HEK293T (cell line): ENCODE data around the gene ALDOA.
A peak's percentile ranks its signal among the peaks of the same experiment; 100 is the strongest.

Experiments used
- CTCF ChIA-PET: fragments of 350-600 bp; formaldehyde crosslinking; extraction: SDS; loops from one replicate; lab custom pipeline; 2021; ENCODE audit warnings: antibody characterized with exemption, inconsistent platforms; lab: Yijun Ruan, JAX
- POLR2A ChIA-PET: fragments of 350-600 bp; formaldehyde crosslinking; extraction: SDS; loops from one replicate; lab custom pipeline; 2020; ENCODE audit warnings: antibody characterized with exemption, inconsistent platforms; lab: Yijun Ruan, JAX
- DNase-seq: peaks from one replicate; pipeline ENCODE4 v3.0.0; 2012; ENCODE audit warnings: mixed read lengths; ENCODE audit errors: extremely low spot score
- ARNT ChIP-seq: fragments of 450-650 bp; IDR thresholded peaks from 2 replicates; pipeline ENCODE4 v1.6.1; 2017; ENCODE audit warnings: mild to moderate bottlenecking
- BHLHE40 ChIP-seq: fragments of 450-650 bp; IDR thresholded peaks from 2 replicates; pipeline ENCODE4 v1.6.1; 2016; ENCODE audit warnings: mild to moderate bottlenecking, moderate library complexity, borderline replicate concordance
- CTBP1 ChIP-seq: fragments of 450-650 bp; IDR thresholded peaks from 2 replicates; pipeline ENCODE4 v1.6.1; 2016; ENCODE audit warnings: borderline replicate concordance
- ELF4 ChIP-seq: fragments of 450-650 bp; IDR thresholded peaks from 2 replicates; pipeline ENCODE4 v1.6.1; 2017; ENCODE audit warnings: antibody characterized with exemption
- FOXA1 ChIP-seq: fragments of 450-650 bp; IDR thresholded peaks from 2 replicates; pipeline ENCODE4 v1.6.1; 2016; ENCODE audit warnings: mild to moderate bottlenecking
- FOXK2 ChIP-seq: fragments of 450-650 bp; IDR thresholded peaks from 2 replicates; pipeline ENCODE4 v1.6.1; 2016; ENCODE audit warnings: mild to moderate bottlenecking
- FOXM1 ChIP-seq: fragments of 450-650 bp; IDR thresholded peaks from 2 replicates; pipeline ENCODE4 v1.6.1; 2017; ENCODE audit warnings: mild to moderate bottlenecking, borderline replicate concordance
- HDGF ChIP-seq: fragments of 450-650 bp; IDR thresholded peaks from 2 replicates; pipeline ENCODE4 v1.6.1; 2017; ENCODE audit warnings: antibody characterized with exemption, borderline replicate concordance
- L3MBTL2 ChIP-seq: fragments of 450-650 bp; conservative IDR thresholded peaks from 2 replicates; pipeline ENCODE4 v1.6.1; 2016; ENCODE audit warnings: mild to moderate bottlenecking
- LEF1 ChIP-seq: fragments of 450-650 bp; IDR thresholded peaks from 2 replicates; pipeline ENCODE4 v1.6.1; 2017; ENCODE audit warnings: mild to moderate bottlenecking, borderline replicate concordance
- NFRKB ChIP-seq: fragments of 450-650 bp; IDR thresholded peaks from 2 replicates; pipeline ENCODE4 v1.6.1; 2016; ENCODE audit warnings: mild to moderate bottlenecking, moderate library complexity
- SP1 ChIP-seq: fragments of 450-650 bp; IDR thresholded peaks from 2 replicates; pipeline ENCODE4 v1.6.1; 2017
- SUZ12 ChIP-seq: fragments of 450-650 bp; IDR thresholded peaks from 2 replicates; pipeline ENCODE4 v1.6.1; 2016; ENCODE audit warnings: mild to moderate bottlenecking
- TARDBP ChIP-seq: fragments of 450-650 bp; IDR thresholded peaks from 2 replicates; pipeline ENCODE4 v1.6.1; 2016
- ZNF384 ChIP-seq: fragments of 450-650 bp; IDR thresholded peaks from 2 replicates; pipeline ENCODE4 v1.6.1; 2016
- TF ChIP-seq, protein P1 (sequence below): fragments of 450-650 bp; IDR thresholded peaks from 2 replicates; pipeline ENCODE4 v1.6.1; 2016

ALDOA gene

DNA sequence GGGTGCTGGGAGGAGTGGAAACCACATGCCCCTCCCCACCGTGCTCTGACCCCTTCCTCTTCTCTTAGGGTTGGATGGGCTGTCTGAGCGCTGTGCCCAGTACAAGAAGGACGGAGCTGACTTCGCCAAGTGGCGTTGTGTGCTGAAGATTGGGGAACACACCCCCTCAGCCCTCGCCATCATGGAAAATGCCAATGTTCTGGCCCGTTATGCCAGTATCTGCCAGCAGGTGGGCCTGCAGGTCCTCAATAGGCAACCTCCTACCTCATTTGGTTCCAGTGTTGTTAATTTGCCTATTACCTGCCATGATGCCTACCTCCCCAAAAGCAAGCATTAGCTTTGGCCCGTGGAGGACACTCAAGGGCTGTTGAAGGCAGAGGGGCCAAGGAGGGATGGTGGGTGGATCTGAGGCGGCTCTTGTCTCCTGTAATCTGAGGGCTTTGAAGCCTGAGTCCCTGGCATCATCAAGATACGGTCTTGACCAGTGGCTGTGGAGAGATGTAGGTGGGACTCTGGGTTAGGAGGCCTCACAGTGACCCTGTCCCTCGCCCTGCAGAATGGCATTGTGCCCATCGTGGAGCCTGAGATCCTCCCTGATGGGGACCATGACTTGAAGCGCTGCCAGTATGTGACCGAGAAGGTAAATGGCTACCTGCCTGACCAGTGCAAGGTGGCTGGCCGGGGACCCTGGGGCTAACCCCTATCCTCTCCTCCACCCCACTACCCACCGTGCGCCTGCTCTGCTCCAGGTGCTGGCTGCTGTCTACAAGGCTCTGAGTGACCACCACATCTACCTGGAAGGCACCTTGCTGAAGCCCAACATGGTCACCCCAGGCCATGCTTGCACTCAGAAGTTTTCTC is 3.4 kb downstream of the ALDOA start:
- TF ChIP-seq HDGF, result 0 out of 2 replicates have a peak, but pooled peaks have one; percentile 57
- TF ChIP-seq, protein P1, sequence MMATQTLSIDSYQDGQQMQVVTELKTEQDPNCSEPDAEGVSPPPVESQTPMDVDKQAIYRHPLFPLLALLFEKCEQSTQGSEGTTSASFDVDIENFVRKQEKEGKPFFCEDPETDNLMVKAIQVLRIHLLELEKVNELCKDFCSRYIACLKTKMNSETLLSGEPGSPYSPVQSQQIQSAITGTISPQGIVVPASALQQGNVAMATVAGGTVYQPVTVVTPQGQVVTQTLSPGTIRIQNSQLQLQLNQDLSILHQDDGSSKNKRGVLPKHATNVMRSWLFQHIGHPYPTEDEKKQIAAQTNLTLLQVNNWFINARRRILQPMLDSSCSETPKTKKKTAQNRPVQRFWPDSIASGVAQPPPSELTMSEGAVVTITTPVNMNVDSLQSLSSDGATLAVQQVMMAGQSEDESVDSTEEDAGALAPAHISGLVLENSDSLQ, result no peak
- POLR2A ChIA-PET, result interaction anchor here (0.6 kb wide), 1 partner anchor 26 kb away, joined by 3 read pairs; no protein-coding TSS in a partner anchor
- no peak for DNase-seq
- CTCF ChIA-PET, result no interaction called here

DNA sequence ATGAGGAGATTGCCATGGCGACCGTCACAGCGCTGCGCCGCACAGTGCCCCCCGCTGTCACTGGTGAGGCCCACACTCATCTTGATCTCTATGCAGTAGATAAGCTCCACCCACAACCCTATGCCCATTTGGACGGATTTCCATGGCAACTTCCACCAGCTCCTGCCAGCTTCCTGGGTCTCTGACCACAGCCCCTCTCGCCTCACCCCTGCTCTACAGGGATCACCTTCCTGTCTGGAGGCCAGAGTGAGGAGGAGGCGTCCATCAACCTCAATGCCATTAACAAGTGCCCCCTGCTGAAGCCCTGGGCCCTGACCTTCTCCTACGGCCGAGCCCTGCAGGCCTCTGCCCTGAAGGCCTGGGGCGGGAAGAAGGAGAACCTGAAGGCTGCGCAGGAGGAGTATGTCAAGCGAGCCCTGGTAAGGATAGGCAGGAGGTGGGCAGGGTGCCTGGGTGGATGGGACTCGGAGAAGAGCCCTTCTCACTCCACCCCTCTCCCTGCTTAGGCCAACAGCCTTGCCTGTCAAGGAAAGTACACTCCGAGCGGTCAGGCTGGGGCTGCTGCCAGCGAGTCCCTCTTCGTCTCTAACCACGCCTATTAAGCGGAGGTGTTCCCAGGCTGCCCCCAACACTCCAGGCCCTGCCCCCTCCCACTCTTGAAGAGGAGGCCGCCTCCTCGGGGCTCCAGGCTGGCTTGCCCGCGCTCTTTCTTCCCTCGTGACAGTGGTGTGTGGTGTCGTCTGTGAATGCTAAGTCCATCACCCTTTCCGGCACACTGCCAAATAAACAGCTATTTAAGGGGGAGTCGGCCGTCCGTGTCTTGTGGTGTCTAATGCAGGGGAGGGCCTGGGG is 4.3 kb downstream of the ALDOA start:
- CTCF ChIA-PET, result interaction anchor here (0.6 to 1.2 kb wide), 2 partner anchors 16 to 22 kb away, joined by 3 to 4 read pairs; partner anchors contain the start of gene TBX6
- TF ChIP-seq LEF1, result no peak
- no peak for TF ChIP-seq NFRKB
- no peak for TF ChIP-seq FOXM1
- TF ChIP-seq, protein P1, result no peak
- no peak for TF ChIP-seq FOXA1
- no peak for TF ChIP-seq SP1
- TF ChIP-seq ELF4, result no peak
- TF ChIP-seq ZNF384, result no peak
- TF ChIP-seq FOXK2, result no peak
- no peak for TF ChIP-seq BHLHE40
- TF ChIP-seq HDGF, result no peak
- no peak for TF ChIP-seq TARDBP
- no peak for TF ChIP-seq ARNT
- TF ChIP-seq CTBP1, result no peak
- TF ChIP-seq L3MBTL2, result no peak
- no peak for TF ChIP-seq SUZ12
- POLR2A ChIA-PET, result interaction anchor here (1.0 to 1.4 kb wide), 3 partner anchors 9 to 23 kb away, joined by 3 to 4 read pairs (median 3); a partner anchor contains a TSS
- no peak for DNase-seq

DNA sequence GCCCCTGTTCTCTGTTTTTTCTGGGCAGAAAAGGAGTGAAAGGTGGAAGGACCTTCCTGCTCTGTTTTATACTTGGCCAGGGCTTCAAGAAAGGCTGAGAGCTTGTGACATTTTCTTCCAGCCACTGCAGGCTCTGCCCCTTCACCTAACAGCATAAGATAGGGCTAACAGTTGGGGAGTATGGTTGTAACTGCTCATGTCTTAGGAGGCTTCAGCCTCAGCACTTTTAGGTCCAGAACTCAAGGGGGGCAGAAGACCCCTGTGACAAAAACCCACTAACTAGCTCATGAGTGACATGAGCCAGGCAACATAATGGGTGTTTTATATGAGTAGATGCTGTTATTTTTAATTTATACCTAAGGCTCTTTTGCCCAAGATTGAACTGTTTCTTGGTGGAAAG is 4.9 kb downstream of the ALDOA start:
- DNase-seq, result no peak
- CTCF ChIA-PET, result interaction anchor here (1.2 kb wide), 1 partner anchor 17 kb away, joined by 3 read pairs; a partner anchor contains a TSS
- POLR2A ChIA-PET, result interaction anchor here (1.0 to 1.4 kb wide), 3 partner anchors 10 to 22 kb away, joined by 3 to 4 read pairs (median 3); a partner anchor contains a TSS
- TF ChIP-seq ELF4, result no peak
- TF ChIP-seq HDGF, result no peak
- TF ChIP-seq ZNF384, result no peak
- TF ChIP-seq L3MBTL2, result no peak
- no peak for TF ChIP-seq ARNT
- TF ChIP-seq CTBP1, result no peak
- TF ChIP-seq SUZ12, result no peak
- no peak for TF ChIP-seq LEF1
- TF ChIP-seq FOXA1, result no peak
- TF ChIP-seq BHLHE40, result no peak
- no peak for TF ChIP-seq SP1
- TF ChIP-seq TARDBP, result no peak
- no peak for TF ChIP-seq NFRKB
- TF ChIP-seq, protein P1, result no peak
- no peak for TF ChIP-seq FOXK2

DNA sequence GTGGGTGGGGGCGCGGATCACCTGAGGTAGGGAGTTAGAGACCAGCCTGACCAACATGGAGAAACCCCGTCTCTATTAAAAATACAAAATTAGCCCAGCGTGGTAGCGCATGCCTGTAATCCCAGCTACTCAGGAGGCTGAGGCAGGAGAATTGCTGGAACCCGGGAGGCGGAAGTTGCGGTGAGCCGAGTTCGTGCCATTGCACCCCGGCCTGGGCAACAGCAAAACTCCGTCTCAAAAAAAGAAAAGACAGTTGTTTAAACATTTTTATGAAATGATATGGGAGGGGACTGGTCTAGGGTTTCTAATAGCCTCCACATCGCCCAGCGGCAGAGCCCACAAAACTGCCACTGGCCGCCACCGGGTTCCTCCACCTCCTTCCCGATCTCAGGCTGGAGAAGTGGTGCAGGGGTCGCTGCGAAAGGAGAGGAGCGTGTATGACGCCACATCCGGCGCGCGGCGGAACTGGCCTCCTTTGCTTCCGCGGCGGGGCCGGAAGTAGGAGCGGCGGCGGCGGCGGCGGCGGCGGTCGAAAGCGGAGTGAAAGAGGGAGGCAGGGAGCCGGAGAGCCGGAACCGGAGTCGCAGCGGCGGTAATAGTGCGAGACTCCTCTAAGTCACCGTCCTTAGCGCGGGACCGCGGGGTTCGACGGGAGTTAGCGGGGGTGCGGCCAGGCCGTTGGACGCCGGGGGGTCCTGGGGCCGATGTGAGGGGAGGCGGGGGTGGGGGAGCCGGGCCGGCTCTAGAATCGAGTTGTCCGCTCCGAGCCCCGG is 10.1 kb downstream of the ALDOA start, which contains the start of gene PPP4C:
Gene PPP4C (plus strand): TSS at position 492 of the 773 bp plus-strand sequence. CDS start 384 bp downstream, outside the sequence.
- ChIA-PET POLR2A (interaction anchor here (0.7 to 5.7 kb wide), 15 partner anchors 9 to 36 kb away, joined by 3 to 66 read pairs (median 5); partner anchors contain the start of genes ALDOA and TBX6), CTCF (interaction anchor here (0.6 to 2.3 kb wide), 5 partner anchors 16 to 44 kb away, joined by 3 to 7 read pairs (median 4); partner anchors contain the start of gene TBX6)
- TF ChIP-seq L3MBTL2 (0 out of 2 replicates have a peak, but pooled peaks have one; percentile 21), TARDBP (no peak), ELF4 (peak; percentile 64)
- peak; percentile 99 for DNase-seq

DNA sequence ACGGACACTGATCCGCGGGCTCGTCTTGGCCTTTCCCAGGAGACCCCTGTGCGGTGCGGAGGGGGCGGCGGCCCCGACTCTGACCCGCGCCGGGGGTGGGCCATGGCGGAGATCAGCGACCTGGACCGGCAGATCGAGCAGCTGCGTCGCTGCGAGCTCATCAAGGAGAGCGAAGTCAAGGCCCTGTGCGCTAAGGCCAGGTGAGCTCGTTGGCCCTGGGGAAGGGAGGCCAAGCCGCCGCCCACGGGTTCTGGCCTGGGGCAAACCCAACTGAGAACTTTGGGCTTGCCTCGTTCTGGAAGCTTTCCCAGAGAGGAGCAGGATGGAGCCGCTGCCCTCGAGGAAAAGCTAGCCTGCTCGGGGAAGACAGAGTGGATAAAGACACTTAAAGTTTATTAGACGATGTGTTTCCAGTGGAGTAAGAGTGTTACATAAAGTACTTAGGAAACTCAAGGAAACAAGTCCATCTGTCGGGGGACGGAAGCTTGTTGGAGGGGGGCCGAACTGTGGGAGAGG is 10.8 kb downstream of the ALDOA start:
- DNase-seq, result peak; percentile 50
- ChIA-PET POLR2A (interaction anchor here (1.0 to 5.7 kb wide), 8 partner anchors 10 to 25 kb away, joined by 4 to 66 read pairs (median 6); partner anchors contain the start of genes ALDOA and TBX6), CTCF (no interaction called here)
- no peak for TF ChIP-seq FOXM1
- no peak for TF ChIP-seq LEF1
- TF ChIP-seq, protein P1, result no peak
- no peak for TF ChIP-seq HDGF
- TF ChIP-seq ZNF384, result no peak
- TF ChIP-seq ELF4, result no peak
- TF ChIP-seq FOXK2, result no peak
- TF ChIP-seq SP1, result no peak
- TF ChIP-seq ARNT, result no peak
- TF ChIP-seq TARDBP, result no peak
